HG03457 (cell line): ENCODE data around the gene SLX9.
"Not testable (repeated sequence)": the region's sequence is repeated elsewhere in the genome, so short reads cannot be mapped to it uniquely, and the experiment has no call there.

Experiments used
- ATAC-seq: cut with Tn5 transposase; IDR thresholded peaks from one replicate; pipeline ENCODE4 v1.9.1; 2021; ENCODE audit warnings: moderate number of reproducible peaks; ENCODE audit not compliant: unreplicated experiment

Gene SLX9

GRCh38 chr21:45015469-45015860 lies 75.6 kb downstream of the SLX9 start:
- ATAC-seq, result no peak

GRCh38 chr21:45016031-45016405 lies 76.2 kb downstream of the SLX9 start:
- ATAC-seq, result no peak

- ATAC-seq, result no peak
These were observed 76.7 kb downstream of the SLX9 start for GRCh38 chr21:45016406-45017038.

- no peak for ATAC-seq
These were observed 77.5 kb downstream of the SLX9 start for GRCh38 chr21:45017039-45017960.

- ATAC-seq, result no peak
These were observed 78.6 kb downstream of the SLX9 start for GRCh38 chr21:45018131-45019075.

- ATAC-seq, result no peak
These were observed 79.5 kb downstream of the SLX9 start for GRCh38 chr21:45019076-45019886.

GRCh38 chr21:45019887-45020537 lies 80.2 kb downstream of the SLX9 start:
- ATAC-seq, result no peak

GRCh38 chr21:45020629-45021427 lies 81.0 kb downstream of the SLX9 start:
- ATAC-seq, result no peak

GRCh38 chr21:45021428-45022347 lies 81.9 kb downstream of the SLX9 start:
- ATAC-seq, result no peak

- no peak for ATAC-seq
These were observed 82.5 kb downstream of the SLX9 start for GRCh38 chr21:45022348-45022675.

GRCh38 chr21:45022736-45023135 lies 82.9 kb downstream of the SLX9 start:
- no peak for ATAC-seq

- not testable (repeated sequence) for ATAC-seq
These were observed 84.7 kb downstream of the SLX9 start for GRCh38 chr21:45024516-45024915.

GRCh38 chr21:45026066-45026745 lies 86.4 kb downstream of the SLX9 start:
- ATAC-seq, result no peak
